ENCODE data around the gene UBAP2.

UBAP2 gene

GRCh38 chr9:33926746-33927485 is 121.8 kb downstream of the UBAP2 start:
- in situ Hi-C loops (cut with HindIII; ENCODE audit: low sequenced_read_pairs) = loop anchor here (5.0 to 10.0 kb wide), 2 partner anchors 55 to 168 kb away; no protein-coding TSS in a partner anchor

DNA sequence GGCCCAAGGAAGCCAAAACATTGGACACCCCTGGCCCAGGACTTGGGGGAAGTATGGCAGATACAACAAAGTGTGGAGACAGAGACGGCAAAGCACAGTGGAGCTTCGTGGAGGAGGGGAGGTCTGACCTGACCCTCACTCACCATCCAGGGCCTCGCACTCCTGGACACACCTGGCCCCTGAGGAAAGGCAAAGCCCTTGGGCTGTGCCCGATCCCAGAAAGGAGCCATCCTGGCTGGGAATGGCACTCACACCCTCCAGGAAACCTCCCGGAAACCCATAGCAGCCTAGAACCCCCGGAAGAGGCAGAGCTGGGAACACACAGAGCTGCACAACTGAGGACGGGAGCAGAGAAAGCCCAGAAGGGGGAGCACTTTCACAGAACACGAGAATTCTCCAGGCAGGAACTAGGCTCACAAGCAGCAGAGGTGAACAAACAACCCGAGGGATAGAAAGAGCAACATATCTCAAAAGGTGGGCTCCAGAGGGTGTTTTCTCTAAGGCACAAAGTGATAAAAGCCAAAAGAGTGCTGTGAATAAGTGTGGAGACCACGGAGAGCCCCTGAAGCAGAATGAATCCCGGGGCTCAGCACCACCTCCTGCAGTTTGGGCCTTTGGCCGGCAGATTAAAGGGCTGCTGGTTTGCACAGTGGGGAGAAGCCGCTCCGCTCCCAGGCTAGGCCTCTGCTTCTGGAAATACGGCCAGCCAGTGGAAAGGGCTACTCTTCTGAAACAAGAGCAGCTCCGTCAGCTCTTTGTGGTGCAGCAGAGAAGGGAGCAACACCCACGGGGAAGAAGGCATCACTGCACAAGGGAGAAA is 123.5 kb downstream of the UBAP2 start:
- in situ Hi-C loops (cut with HindIII; ENCODE audit: low sequenced_read_pairs) = loop anchor here (5.0 to 10.0 kb wide), 2 partner anchors 57 to 170 kb away; no protein-coding TSS in a partner anchor

DNA sequence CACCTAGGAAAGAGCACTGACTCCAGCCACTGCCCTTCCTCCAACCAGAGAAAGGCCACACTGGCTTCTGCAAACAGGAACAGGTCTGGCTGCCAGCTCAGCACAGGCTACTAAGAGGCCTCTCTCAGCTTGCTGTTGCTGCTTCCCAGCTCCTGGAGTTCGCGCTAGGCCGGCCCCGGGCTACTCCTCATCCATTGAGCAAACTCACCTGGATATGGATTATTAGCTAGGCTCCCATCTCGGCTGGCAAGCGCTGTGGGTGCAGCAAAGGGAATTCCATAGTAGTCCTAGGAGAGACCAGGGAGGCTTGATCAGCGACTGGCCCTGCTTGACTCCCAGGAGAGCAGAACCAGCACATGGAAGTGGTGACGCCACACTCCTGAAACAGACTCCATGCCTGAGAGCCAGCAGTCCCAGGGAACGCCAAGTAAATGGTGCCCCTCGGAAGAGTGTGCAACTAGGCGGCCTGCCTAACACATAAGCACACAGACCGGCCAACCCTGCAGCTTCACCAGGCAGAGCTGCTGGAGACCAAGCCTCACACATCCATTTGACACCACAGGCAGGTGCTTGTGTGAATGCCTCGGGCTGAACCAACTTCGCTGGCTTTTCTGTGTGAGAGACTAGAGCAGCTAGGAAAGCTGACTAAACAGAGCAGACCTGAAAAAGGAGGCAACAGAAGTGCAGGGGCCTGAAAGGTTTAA is 124.5 kb downstream of the UBAP2 start:
- in situ Hi-C loops (cut with HindIII; ENCODE audit: low sequenced_read_pairs) = loop anchor here (10.0 kb wide), 1 partner anchor 171 kb away; no protein-coding TSS in a partner anchor

DNA sequence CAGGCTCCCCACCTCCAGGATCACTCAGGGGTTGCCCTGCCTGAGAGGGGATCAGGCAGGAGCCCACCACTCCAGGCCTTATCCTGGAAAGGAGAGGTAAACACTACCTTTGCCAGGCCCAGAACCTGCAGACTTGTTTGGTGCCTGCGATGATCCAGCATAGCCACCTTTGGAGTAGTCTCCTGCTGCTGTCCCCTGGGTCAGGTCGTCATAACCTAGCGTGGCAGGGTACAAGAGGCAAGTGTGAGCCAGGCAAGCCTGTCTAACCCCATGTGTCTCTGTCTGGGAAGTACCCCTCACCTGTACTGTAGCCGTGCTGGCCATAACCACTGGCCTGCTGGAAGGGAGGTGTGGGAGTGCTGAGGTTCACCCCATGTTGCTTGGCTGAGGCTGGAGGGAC is 125.6 kb downstream of the UBAP2 start:
- in situ Hi-C loops (cut with HindIII; ENCODE audit: low sequenced_read_pairs) = loop anchor here (10.0 kb wide), 1 partner anchor 172 kb away; no protein-coding TSS in a partner anchor

GRCh38 chr9:33921967-33922895 is 126.5 kb downstream of the UBAP2 start:
- in situ Hi-C loops (cut with HindIII; ENCODE audit: low sequenced_read_pairs) = loop anchor here (10.0 kb wide), 1 partner anchor 173 kb away; no protein-coding TSS in a partner anchor

DNA sequence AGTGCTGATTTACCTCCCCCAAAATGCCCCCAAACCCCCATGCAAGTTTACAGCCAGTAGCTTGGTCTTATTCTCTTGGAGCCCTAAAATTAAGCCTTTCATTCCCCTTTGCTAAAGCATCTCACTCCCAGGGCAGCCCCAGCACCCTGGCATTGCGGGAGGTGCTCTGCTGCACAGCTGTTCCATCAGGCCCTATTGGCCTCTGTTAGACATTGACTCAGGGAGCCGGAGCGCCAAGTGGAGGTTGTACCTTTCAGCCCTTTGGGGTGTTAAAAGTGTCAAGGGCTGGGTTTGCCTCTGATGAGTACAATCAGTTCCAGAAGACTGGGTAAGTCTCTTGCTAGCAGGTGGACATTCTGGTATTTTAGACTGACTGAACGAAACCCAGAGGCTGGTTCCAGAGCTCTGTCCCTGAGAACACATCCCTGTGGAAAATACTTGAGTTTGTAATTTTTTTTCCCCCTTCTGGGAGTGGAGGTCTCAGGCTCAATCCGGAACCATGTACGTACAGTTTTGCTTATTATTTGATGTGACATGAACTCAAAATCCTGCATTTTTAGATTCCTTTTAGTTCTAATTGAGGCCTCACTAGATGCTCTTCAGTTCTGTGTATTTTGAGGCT is 129.3 kb downstream of the UBAP2 start:
- in situ Hi-C loops (cut with HindIII; ENCODE audit: low sequenced_read_pairs) = no loop called here

- in situ Hi-C loops (cut with HindIII; ENCODE audit: low sequenced_read_pairs) = no loop called here
These were observed 131.7 kb downstream of the UBAP2 start for GRCh38 chr9:33917036-33917435.

- in situ Hi-C loops (cut with HindIII; ENCODE audit: low sequenced_read_pairs) = no loop called here
These were observed 133.6 kb downstream of the UBAP2 start for GRCh38 chr9:33914887-33915628.

DNA sequence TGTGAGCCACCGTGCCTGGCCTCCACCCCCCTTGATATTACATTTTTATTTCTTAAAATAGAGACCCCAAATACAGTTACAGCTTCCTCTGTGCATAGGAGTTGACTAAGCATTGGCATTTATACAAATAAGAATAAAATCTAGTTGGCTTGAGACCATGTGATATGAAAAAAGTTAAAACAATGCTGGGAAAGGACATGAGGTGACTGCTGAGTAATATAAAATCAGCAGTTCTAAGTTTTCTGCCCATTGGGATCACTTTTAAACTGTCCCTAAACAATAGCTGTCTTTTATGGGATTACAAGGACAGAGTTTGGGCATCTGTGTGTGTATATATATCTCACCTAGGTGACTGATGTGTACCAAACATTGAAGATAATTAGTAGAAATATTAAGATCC is 135.1 kb downstream of the UBAP2 start:
- in situ Hi-C loops (cut with HindIII; ENCODE audit: low sequenced_read_pairs) = no loop called here

DNA sequence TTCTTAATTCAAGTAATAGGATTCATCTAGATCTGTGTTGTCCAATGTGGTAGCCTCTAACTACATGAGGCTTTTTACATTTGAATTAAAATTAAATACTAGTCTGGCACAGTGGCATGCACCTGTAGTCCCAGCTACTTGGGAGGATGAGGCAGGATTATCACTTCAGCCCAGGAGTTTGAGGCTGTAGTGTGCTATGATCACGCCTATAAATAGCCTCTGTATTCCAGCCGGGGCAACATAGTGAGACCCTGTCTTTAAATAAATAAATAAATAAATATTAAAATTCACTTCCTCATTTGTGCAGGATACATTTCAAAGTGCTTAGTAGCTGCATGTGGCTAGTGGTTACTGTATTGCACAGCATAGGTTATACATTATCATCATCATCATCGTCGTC is 139.9 kb downstream of the UBAP2 start:
- in situ Hi-C loops (cut with HindIII; ENCODE audit: low sequenced_read_pairs) = no loop called here

- in situ Hi-C loops (cut with HindIII; ENCODE audit: low sequenced_read_pairs) = no loop called here
These were observed 140.6 kb downstream of the UBAP2 start for GRCh38 chr9:33908114-33908513.

DNA sequence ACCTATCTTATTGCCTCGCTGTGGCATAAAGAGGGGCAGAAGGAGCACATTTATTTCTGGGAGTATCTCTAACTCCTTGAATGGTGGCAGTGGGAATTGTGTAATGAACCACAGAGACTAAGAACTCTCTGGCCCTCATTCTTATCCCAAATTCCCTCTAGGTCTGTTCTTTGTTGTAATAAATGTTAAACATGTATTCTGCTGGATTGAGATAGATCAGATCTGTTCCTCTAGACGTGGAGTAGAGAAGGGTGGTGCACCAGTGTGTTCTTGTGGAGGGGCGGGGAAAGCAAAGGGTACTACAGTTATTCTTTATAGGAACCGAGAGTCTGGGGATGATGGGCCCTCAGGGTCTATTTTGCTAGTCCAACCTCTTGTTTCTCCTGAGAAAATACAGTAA is 141.3 kb downstream of the UBAP2 start:
- in situ Hi-C loops (cut with HindIII; ENCODE audit: low sequenced_read_pairs) = no loop called here

DNA sequence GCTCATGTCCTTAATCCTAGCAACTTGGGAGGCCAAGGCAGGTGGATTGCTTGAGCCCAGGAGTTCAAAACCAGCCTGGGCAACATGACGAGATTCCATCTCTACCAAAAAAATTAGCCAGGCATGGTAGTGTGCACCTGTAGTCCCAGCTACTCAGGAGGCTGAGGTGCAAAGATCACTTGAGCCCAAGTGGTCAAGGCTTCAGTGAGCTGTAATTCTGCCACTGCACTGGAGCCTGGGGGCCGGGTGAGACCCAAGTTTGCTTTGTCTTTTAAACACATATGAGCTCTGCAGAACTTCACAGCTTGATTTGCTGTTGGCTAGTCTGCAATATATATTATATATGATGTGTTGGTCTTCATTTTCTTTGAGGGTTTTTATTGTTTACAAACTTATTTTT is 141.9 kb downstream of the UBAP2 start:
- in situ Hi-C loops (cut with HindIII; ENCODE audit: low sequenced_read_pairs) = no loop called here

- in situ Hi-C loops (cut with HindIII; ENCODE audit: low sequenced_read_pairs) = no loop called here
These were observed 143.6 kb downstream of the UBAP2 start for GRCh38 chr9:33905137-33905536.

DNA sequence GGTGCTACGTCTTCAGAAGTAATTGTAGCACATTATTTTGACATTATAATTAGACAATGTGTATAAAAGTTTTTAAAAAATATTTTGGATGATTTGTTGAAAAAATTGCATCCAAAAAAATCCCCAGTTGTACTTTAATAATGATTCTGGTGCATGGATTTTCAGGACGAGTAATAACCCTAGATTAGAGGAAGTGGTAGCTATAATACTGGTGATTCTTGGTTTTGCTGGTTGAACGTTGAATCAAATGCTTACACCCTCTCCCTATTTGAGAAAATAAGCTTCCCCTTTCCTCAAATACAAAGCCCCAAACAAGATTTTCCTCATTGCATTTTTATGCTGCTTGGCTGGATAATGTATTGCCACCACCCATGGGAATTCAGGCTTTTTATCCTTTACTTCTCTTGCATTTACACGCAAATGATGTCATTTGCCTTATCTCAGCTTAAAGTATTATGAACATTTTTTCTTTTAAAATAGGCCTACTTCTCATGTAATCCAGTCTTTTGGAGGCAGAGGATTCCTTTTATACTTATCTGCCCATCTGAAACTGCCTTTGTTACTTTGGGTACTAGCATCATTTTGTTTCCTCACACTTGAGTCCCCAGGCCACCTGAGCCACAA is 145.4 kb downstream of the UBAP2 start:
- in situ Hi-C loops (cut with HindIII; ENCODE audit: low sequenced_read_pairs) = no loop called here

DNA sequence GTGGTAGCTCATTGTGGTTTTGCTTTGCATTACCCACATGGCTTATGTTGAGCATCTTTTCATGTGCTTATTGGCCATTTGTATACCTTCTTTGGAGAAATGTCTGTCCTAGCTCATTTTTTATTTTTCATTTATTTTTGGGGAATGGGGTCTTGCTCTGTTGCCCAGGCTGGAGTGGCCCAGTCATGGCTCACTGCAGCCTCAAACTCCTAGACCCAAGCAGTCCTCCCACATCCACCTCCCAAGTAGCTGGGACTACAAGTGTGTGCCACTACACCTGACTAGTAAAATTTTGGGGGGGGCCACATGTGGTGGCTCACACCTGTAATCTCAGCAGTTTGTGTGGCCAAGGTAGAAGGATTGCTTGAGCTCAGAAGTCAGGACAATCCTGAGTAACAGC is 154.4 kb downstream of the UBAP2 start:
- in situ Hi-C loops (cut with HindIII; ENCODE audit: low sequenced_read_pairs) = no loop called here

DNA sequence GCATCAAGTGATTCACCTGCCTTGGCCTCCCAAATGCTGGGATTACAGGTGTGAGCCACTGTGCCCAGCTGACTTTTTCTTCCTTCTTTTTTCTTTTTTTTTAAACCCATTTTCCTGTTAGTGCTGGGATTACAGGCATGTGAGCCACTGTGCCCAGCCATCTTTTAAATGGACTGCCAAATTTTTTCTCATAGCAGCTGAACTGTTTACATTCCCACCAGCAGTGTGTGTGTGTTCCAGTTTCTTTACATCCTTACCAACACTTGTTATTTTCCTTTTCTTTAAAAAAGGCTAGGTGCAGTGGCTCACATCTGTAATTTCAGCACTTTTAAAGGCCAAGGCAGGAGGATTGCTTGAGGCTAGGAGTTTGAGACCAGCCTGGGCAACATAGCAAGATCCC is 154.8 kb downstream of the UBAP2 start:
- in situ Hi-C loops (cut with HindIII; ENCODE audit: low sequenced_read_pairs) = no loop called here

DNA sequence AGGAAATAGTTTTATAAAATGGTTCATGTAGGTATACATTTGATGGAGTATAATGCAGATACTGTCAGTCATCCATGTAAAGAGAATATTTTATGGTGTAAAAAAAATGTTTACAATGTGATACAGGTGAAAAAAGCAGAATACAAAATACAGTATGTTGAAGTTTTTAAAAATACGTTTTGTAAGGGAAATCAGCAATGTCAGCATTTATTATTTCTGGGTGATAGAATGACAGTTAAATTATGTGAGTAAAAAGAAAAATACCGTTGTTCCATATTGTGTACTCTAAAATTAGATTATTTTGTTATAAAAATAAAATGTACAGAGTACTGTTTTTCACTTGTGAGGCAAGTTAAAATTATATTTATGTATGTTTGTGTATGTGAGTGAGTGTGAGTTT is 162.7 kb downstream of the UBAP2 start:
- in situ Hi-C loops (cut with HindIII; ENCODE audit: low sequenced_read_pairs) = no loop called here

Measured in endothelial cell of hepatic sinusoid (primary cell).